CD4-positive, alpha-beta T cell (primary cell): Measurements from ENCODE around the gene FYN. TPM values are rescaled to one million over a fixed set of nuclear protein-coding genes. Genes with fewer than 3 reads are reported as not detected.

ENCODE experiments used
- ATAC-seq: fragments of 200-7000 bp; cut with Tn5 transposase; one replicate; pipeline ENCODE4 v1.10.0; 2022; ENCODE audit warnings: mild to moderate bottlenecking; ENCODE audit not compliant: poor library complexity
- CTCF ChIA-PET: fragments of 350-600 bp; sonication (Branson Sonifier 250); formaldehyde crosslinking; loops from one replicate; lab custom pipeline; 2021; ENCODE audit warnings: antibody characterized with exemption, inconsistent platforms; lab: Charles Lee
- POLR2A ChIA-PET: fragments of 350-600 bp; sonication (Branson Sonifier 250); formaldehyde crosslinking; loops from one replicate; lab custom pipeline; 2021; ENCODE audit warnings: antibody characterized with exemption, inconsistent platforms; lab: Charles Lee
- DNase-seq, 14 experiments: peaks; one replicate each; pipeline ENCODE4 v3.0.0-alpha.2; 2013 to 2020; ENCODE audit warnings: mixed read lengths in 2 of 14
- H3K27ac ChIP-seq, 2 donors: one replicate each; pipeline versions ENCODE4 v1.5.1 to v1.7.0; 2013; ENCODE audit warnings: low read length in 2 of 2, low read depth in 1 of 2, mild to moderate bottlenecking in 1 of 2
- H3K27me3 ChIP-seq, 2 experiments: 1 replicate in 1 of 2; 2 replicates in 1 of 2; pipeline versions ENCODE4 v1.6.1 to v1.7.0; 2013; ENCODE audit warnings: low read length in 2 of 2, control low read depth in 1 of 2, mild to moderate bottlenecking in 1 of 2, moderate library complexity in 1 of 2; ENCODE audit not compliant: insufficient read depth in 2 of 2, control insufficient read depth in 1 of 2
- H3K36me3 ChIP-seq: one replicate; pipeline ENCODE4 v1.6.1; 2013; ENCODE audit warnings: low read length, control low read depth; ENCODE audit not compliant: insufficient read depth
- H3K4me1 ChIP-seq: one replicate; pipeline ENCODE4 v1.6.1; 2013; ENCODE audit warnings: low read length, control low read depth; ENCODE audit not compliant: insufficient read depth
- H3K4me3 ChIP-seq: one replicate; pipeline ENCODE4 v1.5.1; 2013; ENCODE audit warnings: mild to moderate bottlenecking, low read length, moderate library complexity
- H3K9me3 ChIP-seq, 2 experiments: 1 replicate in 1 of 2; 2 replicates in 1 of 2; pipeline versions ENCODE4 v1.6.1 to v1.7.0; 2013; ENCODE audit warnings: low read length in 2 of 2, mild to moderate bottlenecking in 2 of 2, control low read depth in 1 of 2, moderate library complexity in 1 of 2; ENCODE audit not compliant: control insufficient read depth in 1 of 2, insufficient read depth in 1 of 2
- H3K27ac Mint-ChIP-seq: one replicate; pipeline ENCODE4 v1.8.0; 2020; ENCODE audit warnings: mixed read lengths
- H3K27me3 Mint-ChIP-seq: one replicate; pipeline ENCODE4 v1.8.0; 2021; ENCODE audit warnings: mixed read lengths
- H3K36me3 Mint-ChIP-seq: one replicate; pipeline ENCODE4 v1.8.0; 2021; ENCODE audit warnings: low read depth, mixed read lengths
- H3K4me1 Mint-ChIP-seq: one replicate; pipeline ENCODE4 v1.8.0; 2021; ENCODE audit warnings: low read depth, mixed read lengths
- H3K4me3 Mint-ChIP-seq: one replicate; pipeline ENCODE4 v1.8.0; 2020; ENCODE audit warnings: mild to moderate bottlenecking, mixed read lengths
- H3K9me3 Mint-ChIP-seq: one replicate; pipeline ENCODE4 v1.8.0; 2020; ENCODE audit warnings: mixed read lengths
- intact Hi-C, 2 experiments: fragments of 100-400 bp; cut with DNase I in 1 of 2; cut with micrococcal nuclease in 1 of 2; formaldehyde crosslinking; loops; one replicate each; pipeline versions ENCODE4 v1.15.1 to v1.9.0; 2023 to 2025; cut with DNase I, micrococcal nuclease
- total RNA-seq, 174 experiments: library from RNA in 2 of 174; stranded (reverse) in 2 of 174; gene quantifications; one replicate each; pipeline ENCODE4 v1.2.3 and lab custom pipeline; 2021 to 2026
- TF ChIP-seq, protein P1 (sequence below): fragments of 200-600 bp; IDR thresholded peaks from one replicate; pipeline ENCODE4 v1.8.0; 2022; ENCODE audit warnings: antibody characterized with exemption, mild to moderate bottlenecking

The FYN gene
- total RNA-seq, 2 experiments from 2014 or later, result 419 TPM

DNA sequence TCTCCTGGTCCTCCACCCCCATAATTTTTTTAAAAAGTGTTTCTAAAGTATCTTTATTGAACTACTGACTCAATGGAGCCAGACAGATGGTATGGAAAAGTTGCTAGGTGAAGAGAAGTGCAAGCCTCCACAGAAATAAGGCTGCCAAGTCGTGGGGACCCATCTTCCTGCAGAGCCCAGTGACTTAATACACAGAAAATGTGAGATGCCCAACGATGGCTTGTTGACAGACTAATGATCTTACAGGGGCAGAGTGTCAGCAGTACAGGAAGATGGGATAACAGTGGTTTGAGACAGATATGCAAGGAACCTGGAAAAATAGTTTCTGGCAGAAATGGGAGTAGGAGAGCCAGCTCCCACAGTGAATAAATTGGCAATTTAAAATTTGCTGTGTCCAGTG, 43.3 kb downstream of the FYN start:
- Mint-ChIP-seq H3K27ac (peak overlapping the region; percentile 1), H3K27me3 (no peaks in the 10 kb centered on the region), H3K36me3 (peaks cover 82% of the 10 kb centered on the region), H3K4me1 (peaks cover 89% of the 10 kb centered on the region), H3K9me3 (no peaks in the 10 kb centered on the region), H3K4me3 (no peak overlapping the region)
- Histone ChIP-seq H3K27ac (no peak overlapping the region), H3K27me3 (no peaks in the 10 kb centered on the region), H3K36me3 (peaks cover 29% of the 10 kb centered on the region), H3K9me3 (no peaks in the 10 kb centered on the region), H3K4me3 (no peak overlapping the region), H3K4me1 (peaks cover 49% of the 10 kb centered on the region)
- DNase-seq (no peak), ATAC-seq (no peak)
- ChIA-PET POLR2A (interaction anchor here (0.9 kb wide), 1 partner anchor 27 kb away, joined by 3 read pairs; no protein-coding TSS in a partner anchor), CTCF (interaction anchor here (1.1 kb wide), 1 partner anchor 14 kb away, joined by 3 read pairs; no protein-coding TSS in a partner anchor)
- intact Hi-C loops, result no loop called here
- TF ChIP-seq, protein P1, sequence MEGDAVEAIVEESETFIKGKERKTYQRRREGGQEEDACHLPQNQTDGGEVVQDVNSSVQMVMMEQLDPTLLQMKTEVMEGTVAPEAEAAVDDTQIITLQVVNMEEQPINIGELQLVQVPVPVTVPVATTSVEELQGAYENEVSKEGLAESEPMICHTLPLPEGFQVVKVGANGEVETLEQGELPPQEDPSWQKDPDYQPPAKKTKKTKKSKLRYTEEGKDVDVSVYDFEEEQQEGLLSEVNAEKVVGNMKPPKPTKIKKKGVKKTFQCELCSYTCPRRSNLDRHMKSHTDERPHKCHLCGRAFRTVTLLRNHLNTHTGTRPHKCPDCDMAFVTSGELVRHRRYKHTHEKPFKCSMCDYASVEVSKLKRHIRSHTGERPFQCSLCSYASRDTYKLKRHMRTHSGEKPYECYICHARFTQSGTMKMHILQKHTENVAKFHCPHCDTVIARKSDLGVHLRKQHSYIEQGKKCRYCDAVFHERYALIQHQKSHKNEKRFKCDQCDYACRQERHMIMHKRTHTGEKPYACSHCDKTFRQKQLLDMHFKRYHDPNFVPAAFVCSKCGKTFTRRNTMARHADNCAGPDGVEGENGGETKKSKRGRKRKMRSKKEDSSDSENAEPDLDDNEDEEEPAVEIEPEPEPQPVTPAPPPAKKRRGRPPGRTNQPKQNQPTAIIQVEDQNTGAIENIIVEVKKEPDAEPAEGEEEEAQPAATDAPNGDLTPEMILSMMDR, result no peak

DNA sequence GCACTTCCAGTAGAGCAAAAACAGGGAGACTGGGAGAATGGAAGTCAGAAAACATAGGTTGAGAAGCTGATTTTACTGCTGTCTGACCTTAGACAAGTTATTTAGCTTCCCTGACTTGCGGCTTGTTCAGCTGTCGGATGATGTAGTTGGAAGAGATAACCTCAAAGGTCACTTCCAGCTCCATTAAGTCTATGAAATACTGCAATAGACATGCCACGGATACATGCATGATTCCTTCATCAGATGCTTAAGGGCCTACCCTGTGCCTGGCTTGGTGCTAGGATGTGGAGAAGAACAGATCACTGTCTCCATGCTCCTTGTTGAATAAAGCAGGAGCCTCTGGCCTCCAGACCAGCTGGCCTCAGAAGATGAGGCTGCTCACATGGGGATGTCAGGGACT, 43.7 kb downstream of the FYN start:
- peak overlapping the region; percentile 1 for H3K27ac Mint-ChIP-seq
- ChIA-PET CTCF (interaction anchor here (1.1 kb wide), 1 partner anchor 15 kb away, joined by 3 read pairs; no protein-coding TSS in a partner anchor), POLR2A (no interaction called here)
- intact Hi-C loops, result no loop called here
- H3K9me3 Mint-ChIP-seq, result no peaks in the 10 kb centered on the region
- H3K4me3 ChIP-seq, result no peak overlapping the region
- H3K27me3 ChIP-seq, result no peaks in the 10 kb centered on the region
- no peaks in the 10 kb centered on the region for H3K27me3 Mint-ChIP-seq
- H3K4me3 Mint-ChIP-seq, result no peak overlapping the region
- H3K27ac ChIP-seq, result no peak overlapping the region
- peaks cover 51% of the 10 kb centered on the region for H3K4me1 ChIP-seq
- DNase-seq, result no peak
- TF ChIP-seq, protein P1, result no peak
- H3K4me1 Mint-ChIP-seq, result peaks cover 89% of the 10 kb centered on the region
- H3K9me3 ChIP-seq, result no peaks in the 10 kb centered on the region
- peaks cover 79% of the 10 kb centered on the region for H3K36me3 Mint-ChIP-seq
- no peak for ATAC-seq
- peaks cover 29% of the 10 kb centered on the region for H3K36me3 ChIP-seq

DNA sequence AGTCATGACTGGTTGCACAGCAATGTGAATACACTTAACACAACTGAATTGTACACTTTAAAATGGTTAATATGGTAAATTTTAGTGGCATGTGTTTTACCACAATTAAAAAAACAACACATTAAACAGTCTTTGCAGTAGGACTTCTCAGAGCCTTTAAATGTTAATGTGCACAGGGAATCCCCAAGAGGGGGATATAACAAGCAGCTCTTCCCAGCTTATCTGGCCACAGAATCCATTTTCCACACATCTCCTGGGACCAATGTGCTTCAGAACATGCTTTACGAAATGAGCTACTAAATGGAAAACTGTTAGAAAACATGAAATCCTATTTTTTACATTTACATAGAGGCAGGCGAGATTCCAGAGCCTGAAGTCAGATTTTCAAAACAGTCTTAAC, 44.4 kb downstream of the FYN start:
- Mint-ChIP-seq H3K4me3 (no peak overlapping the region), H3K4me1 (peaks cover 89% of the 10 kb centered on the region), H3K9me3 (no peaks in the 10 kb centered on the region), H3K36me3 (peaks cover 78% of the 10 kb centered on the region), H3K27me3 (no peaks in the 10 kb centered on the region), H3K27ac (no peak overlapping the region)
- H3K36me3 ChIP-seq, result peaks cover 26% of the 10 kb centered on the region
- no peak for ATAC-seq
- no peak overlapping the region for H3K27ac ChIP-seq
- H3K4me1 ChIP-seq, result peaks cover 51% of the 10 kb centered on the region
- H3K4me3 ChIP-seq, result no peak overlapping the region
- H3K27me3 ChIP-seq, result no peaks in the 10 kb centered on the region
- CTCF ChIA-PET, result interaction anchor here (1.4 kb wide), 1 partner anchor 23 kb away, joined by 3 read pairs; no protein-coding TSS in a partner anchor
- TF ChIP-seq, protein P1, result no peak
- intact Hi-C loops, result no loop called here
- POLR2A ChIA-PET, result no interaction called here
- no peaks in the 10 kb centered on the region for H3K9me3 ChIP-seq
- DNase-seq, result no peak
